Loucy (cell line): ENCODE data around the gene CCDC85B.

ENCODE experiments used
- H2AFZ ChIP-seq: fragments of 200-600 bp; sonication (generic); 2 replicates; pipeline ENCODE4 v1.6.0; 2016; ENCODE audit warnings: antibody characterized with exemption, mild to moderate bottlenecking, low read length, moderate library complexity
- H3F3A ChIP-seq: fragments of 200-600 bp; 2 replicates; pipeline ENCODE4 v1.6.0; 2016; ENCODE audit warnings: antibody characterized with exemption, low read depth, mild to moderate bottlenecking
- H3K27me3 ChIP-seq: fragments of 200-600 bp; sonication (generic); 2 replicates; pipeline ENCODE4 v1.6.1; 2014; ENCODE audit warnings: low read length, mild to moderate bottlenecking; ENCODE audit not compliant: insufficient read depth, poor library complexity, severe bottlenecking
- H3K36me3 ChIP-seq: fragments of 200-600 bp; sonication (generic); 2 replicates; pipeline ENCODE4 v1.6.1; 2016; ENCODE audit warnings: low read length; ENCODE audit not compliant: insufficient read depth
- H3K4me1 ChIP-seq: fragments of 200-600 bp; sonication (generic); 2 replicates; pipeline ENCODE4 v1.5.1; 2014; ENCODE audit warnings: low read length, mild to moderate bottlenecking; ENCODE audit not compliant: insufficient read depth, poor library complexity, severe bottlenecking
- H3K4me2 ChIP-seq: fragments of 200-600 bp; sonication (generic); 2 replicates; pipeline ENCODE4 v1.6.0; 2014; ENCODE audit warnings: antibody characterized with exemption, low read length, low read depth, mild to moderate bottlenecking; ENCODE audit not compliant: poor library complexity, severe bottlenecking
- H3K4me3 ChIP-seq: fragments of 200-600 bp; sonication (generic); 2 replicates; pipeline ENCODE4 v1.5.1; 2014; ENCODE audit warnings: low read length, mild to moderate bottlenecking, mixed read lengths; ENCODE audit not compliant: poor library complexity, severe bottlenecking
- H3K79me2 ChIP-seq: fragments of 200-600 bp; sonication (generic); 2 replicates; pipeline ENCODE4 v1.6.1; 2014; ENCODE audit warnings: low read length; ENCODE audit not compliant: insufficient read depth
- H3K9ac ChIP-seq: fragments of 200-600 bp; sonication (generic); 2 replicates; pipeline ENCODE4 v1.6.0; 2014; ENCODE audit warnings: mild to moderate bottlenecking, low read depth, low read length, moderate library complexity; ENCODE audit not compliant: poor library complexity, severe bottlenecking
- H3K9me2 ChIP-seq: fragments of 200-600 bp; sonication (generic); replicated peaks from 2 replicates; pipeline ENCODE4 v1.6.1; 2016; ENCODE audit warnings: low read depth, low read length, mixed read lengths
- H3K9me3 ChIP-seq: fragments of 200-600 bp; sonication (generic); 2 replicates; pipeline ENCODE4 v1.6.1; 2014; ENCODE audit warnings: mild to moderate bottlenecking, antibody characterized with exemption, low read length, low read depth; ENCODE audit not compliant: insufficient read depth
- H4K20me1 ChIP-seq: fragments of 200-600 bp; sonication (generic); 2 replicates; pipeline ENCODE4 v1.6.0; 2014; ENCODE audit warnings: antibody characterized with exemption, low read length, mild to moderate bottlenecking; ENCODE audit not compliant: insufficient read depth, poor library complexity, severe bottlenecking
- EZH2phosphoT487 ChIP-seq: fragments of 200-600 bp; IDR thresholded peaks from 2 replicates; pipeline ENCODE4 v1.6.1; 2018; ENCODE audit warnings: antibody characterized with exemption, mild to moderate bottlenecking, moderate library complexity, borderline replicate concordance
- TF ChIP-seq, protein P1 (sequence below): fragments of 200-600 bp; sonication (generic); conservative IDR thresholded peaks from 2 replicates; pipeline ENCODE4 v1.5.1; 2014; ENCODE audit warnings: mild to moderate bottlenecking, antibody characterized with exemption, low read length

Gene CCDC85B

DNA sequence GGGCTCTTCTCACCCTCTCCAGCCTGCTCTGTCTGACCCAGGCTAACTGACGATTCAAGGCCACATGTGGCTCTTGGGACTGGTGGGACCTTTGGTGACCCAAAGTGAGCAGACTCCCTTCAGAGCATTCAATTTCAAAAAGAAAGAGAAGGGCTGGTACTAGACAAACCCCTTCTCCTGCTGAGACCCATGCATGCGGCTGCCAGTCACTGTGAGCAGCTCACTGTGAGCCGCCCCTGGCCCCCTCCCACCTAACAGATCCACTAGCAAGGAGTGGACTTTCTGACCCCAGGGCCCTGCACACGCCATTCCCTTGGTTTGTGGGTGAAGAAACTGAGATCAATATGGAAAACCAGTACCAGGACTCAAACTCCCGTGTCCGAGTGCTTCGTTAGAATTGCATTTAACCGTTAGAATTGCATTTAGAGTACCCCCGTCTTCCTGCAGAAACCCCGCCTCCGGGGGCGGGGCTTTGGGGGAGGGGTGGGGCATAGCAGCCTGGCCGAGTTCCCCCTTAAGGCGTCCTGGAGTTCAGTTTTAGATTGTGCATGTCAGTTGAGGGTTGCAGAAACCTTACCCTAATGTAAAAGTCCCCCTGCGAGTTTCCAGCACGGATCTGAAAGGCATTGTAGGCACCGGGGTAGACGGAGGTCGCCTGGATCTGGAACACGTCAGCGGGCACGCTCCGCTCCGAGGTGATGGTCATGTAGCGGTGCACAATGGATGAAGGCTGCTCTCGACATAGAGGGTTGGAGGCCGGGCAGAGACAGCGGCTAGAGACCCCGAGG is 23.0 kb upstream of the CCDC85B start:
- H3K9ac ChIP-seq = no peak overlapping the region
- peaks cover 28% of the 10 kb centered on the region for H3K79me2 ChIP-seq
- H3K4me3 ChIP-seq = no peak overlapping the region
- peaks cover 9% of the 10 kb centered on the region for H4K20me1 ChIP-seq
- H3K9me3 ChIP-seq = no peaks in the 10 kb centered on the region
- TF ChIP-seq, protein P1, sequence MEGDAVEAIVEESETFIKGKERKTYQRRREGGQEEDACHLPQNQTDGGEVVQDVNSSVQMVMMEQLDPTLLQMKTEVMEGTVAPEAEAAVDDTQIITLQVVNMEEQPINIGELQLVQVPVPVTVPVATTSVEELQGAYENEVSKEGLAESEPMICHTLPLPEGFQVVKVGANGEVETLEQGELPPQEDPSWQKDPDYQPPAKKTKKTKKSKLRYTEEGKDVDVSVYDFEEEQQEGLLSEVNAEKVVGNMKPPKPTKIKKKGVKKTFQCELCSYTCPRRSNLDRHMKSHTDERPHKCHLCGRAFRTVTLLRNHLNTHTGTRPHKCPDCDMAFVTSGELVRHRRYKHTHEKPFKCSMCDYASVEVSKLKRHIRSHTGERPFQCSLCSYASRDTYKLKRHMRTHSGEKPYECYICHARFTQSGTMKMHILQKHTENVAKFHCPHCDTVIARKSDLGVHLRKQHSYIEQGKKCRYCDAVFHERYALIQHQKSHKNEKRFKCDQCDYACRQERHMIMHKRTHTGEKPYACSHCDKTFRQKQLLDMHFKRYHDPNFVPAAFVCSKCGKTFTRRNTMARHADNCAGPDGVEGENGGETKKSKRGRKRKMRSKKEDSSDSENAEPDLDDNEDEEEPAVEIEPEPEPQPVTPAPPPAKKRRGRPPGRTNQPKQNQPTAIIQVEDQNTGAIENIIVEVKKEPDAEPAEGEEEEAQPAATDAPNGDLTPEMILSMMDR = no peak
- no peak for TF ChIP-seq EZH2phosphoT487
- H3K36me3 ChIP-seq = peaks cover 25% of the 10 kb centered on the region; the same call in 1 of the 2 replicates
- no peaks in the 10 kb centered on the region for H3K27me3 ChIP-seq
- H3K4me1 ChIP-seq = peaks cover 29% of the 10 kb centered on the region
- H3K9me2 ChIP-seq = no peaks in the 10 kb centered on the region
- no peak overlapping the region for H2AFZ ChIP-seq
- H3K4me2 ChIP-seq = no peak overlapping the region
- H3F3A ChIP-seq = no peaks in the 10 kb centered on the region

DNA sequence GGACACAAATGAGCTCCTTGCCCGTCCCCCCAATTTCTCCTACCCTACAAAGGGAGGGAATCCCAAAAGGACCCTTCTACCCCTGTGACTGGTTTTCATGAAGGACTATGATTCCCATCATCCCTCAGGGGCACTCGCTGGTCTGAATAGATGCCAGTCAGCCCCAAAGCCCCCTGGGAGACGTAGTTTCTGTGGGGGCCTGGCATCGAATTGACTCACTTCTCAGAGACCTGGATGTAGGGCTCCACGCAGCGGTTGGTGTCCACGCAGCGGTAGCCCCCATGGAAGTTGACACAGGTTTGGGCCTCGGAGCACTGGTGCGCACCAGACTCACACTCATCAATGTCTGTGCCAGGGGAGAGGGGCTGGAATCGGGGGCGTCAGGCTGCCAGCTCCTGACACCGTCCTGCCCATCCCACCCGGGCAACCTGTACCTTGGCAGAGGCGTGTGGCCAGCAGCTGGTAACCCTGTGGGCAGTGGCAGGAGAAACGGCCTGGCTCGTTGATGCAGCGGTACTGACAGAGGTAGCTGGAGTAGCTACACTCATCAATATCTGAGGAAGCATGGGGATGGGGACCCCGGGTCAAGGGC is 22.3 kb upstream of the CCDC85B start:
- Histone ChIP-seq H4K20me1 (peaks cover 4% of the 10 kb centered on the region), H3K4me3 (no peak overlapping the region), H3F3A (no peaks in the 10 kb centered on the region), H2AFZ (no peak overlapping the region), H3K79me2 (peaks cover 21% of the 10 kb centered on the region; the same call in 1 of the 2 replicates), H3K9me3 (no peaks in the 10 kb centered on the region), H3K9ac (no peak overlapping the region), H3K9me2 (no peaks in the 10 kb centered on the region), H3K27me3 (no peaks in the 10 kb centered on the region), H3K36me3 (peaks cover 24% of the 10 kb centered on the region; the same call in 1 of the 2 replicates), H3K4me2 (no peak overlapping the region), H3K4me1 (peaks cover 32% of the 10 kb centered on the region)
- TF ChIP-seq EZH2phosphoT487 = no peak
- TF ChIP-seq, protein P1 = no peak

- TF ChIP-seq EZH2phosphoT487 = no peak
- TF ChIP-seq, protein P1 = no peak
- H3K9ac ChIP-seq = no peak overlapping the region
- no peaks in the 10 kb centered on the region for H3F3A ChIP-seq
- peaks cover 34% of the 10 kb centered on the region for H3K4me1 ChIP-seq
- H2AFZ ChIP-seq = no peak overlapping the region
- no peaks in the 10 kb centered on the region for H3K27me3 ChIP-seq
- H3K9me3 ChIP-seq = no peaks in the 10 kb centered on the region
- no peaks in the 10 kb centered on the region for H3K9me2 ChIP-seq
- H3K4me2 ChIP-seq = no peak overlapping the region
- no peak overlapping the region for H3K4me3 ChIP-seq
- H3K36me3 ChIP-seq = peaks cover 17% of the 10 kb centered on the region; the same call in 1 of the 2 replicates
- H4K20me1 ChIP-seq = peaks cover 4% of the 10 kb centered on the region
- peaks cover 14% of the 10 kb centered on the region; the same call in 1 of the 2 replicates for H3K79me2 ChIP-seq
Observed at GRCh38 chr11:65868907-65869306, 21.6 kb upstream of the CCDC85B start.
